Measurements from ENCODE around the gene KIF26B. TPM values are rescaled to one million over a fixed set of nuclear protein-coding genes. Genes with fewer than 3 reads are reported as not detected.

KIF26B gene
- polyA plus RNA-seq, 1 donor: 33.3 TPM

GRCh38 chr1:245748240-245748639 lies 593.5 kb downstream of the KIF26B start:
- DNase-seq: no peak

GRCh38 chr1:245748646-245749045 lies 593.9 kb downstream of the KIF26B start:
- no peak for DNase-seq

- DNase-seq: no peak
These were observed 594.3 kb downstream of the KIF26B start for GRCh38 chr1:245749053-245749452.

GRCh38 chr1:245750261-245750660 lies 595.5 kb downstream of the KIF26B start:
- no peak for DNase-seq

GRCh38 chr1:245751116-245751515 lies 596.3 kb downstream of the KIF26B start:
- no peak for DNase-seq

- no peak for DNase-seq
These were observed 597.1 kb downstream of the KIF26B start for GRCh38 chr1:245751726-245752470.

GRCh38 chr1:245752561-245752960 lies 597.8 kb downstream of the KIF26B start:
- no peak for DNase-seq

- no peak for DNase-seq
These were observed 599.0 kb downstream of the KIF26B start for GRCh38 chr1:245753807-245754206.

- no peak for DNase-seq
These were observed 599.7 kb downstream of the KIF26B start for GRCh38 chr1:245754463-245754961.
